Measurements from ENCODE around the gene LHFPL6.

- no peak for TF ChIP-seq CTCF (IDR thresholded peaks at IDR 0.05; ENCODE audit: borderline replicate concordance, extremely low read depth, low read length, poor library complexity, severe bottlenecking)
- no peak for TF ChIP-seq EZH2 (IDR thresholded peaks at IDR 0.05; ENCODE audit: borderline replicate concordance, low read depth, low read length, severe bottlenecking)
Measured at GRCh38 chr13:39524795-39525194, 78.2 kb downstream of the LHFPL6 start.
